ENCODE results near the gene MRPL9. TPM values are rescaled to one million over a fixed set of nuclear protein-coding genes. Genes with fewer than 3 reads are reported as not detected.

The MRPL9 gene
- total RNA-seq, 2 donors from 2014 or later: 86.3 to 98.0 TPM

DNA sequence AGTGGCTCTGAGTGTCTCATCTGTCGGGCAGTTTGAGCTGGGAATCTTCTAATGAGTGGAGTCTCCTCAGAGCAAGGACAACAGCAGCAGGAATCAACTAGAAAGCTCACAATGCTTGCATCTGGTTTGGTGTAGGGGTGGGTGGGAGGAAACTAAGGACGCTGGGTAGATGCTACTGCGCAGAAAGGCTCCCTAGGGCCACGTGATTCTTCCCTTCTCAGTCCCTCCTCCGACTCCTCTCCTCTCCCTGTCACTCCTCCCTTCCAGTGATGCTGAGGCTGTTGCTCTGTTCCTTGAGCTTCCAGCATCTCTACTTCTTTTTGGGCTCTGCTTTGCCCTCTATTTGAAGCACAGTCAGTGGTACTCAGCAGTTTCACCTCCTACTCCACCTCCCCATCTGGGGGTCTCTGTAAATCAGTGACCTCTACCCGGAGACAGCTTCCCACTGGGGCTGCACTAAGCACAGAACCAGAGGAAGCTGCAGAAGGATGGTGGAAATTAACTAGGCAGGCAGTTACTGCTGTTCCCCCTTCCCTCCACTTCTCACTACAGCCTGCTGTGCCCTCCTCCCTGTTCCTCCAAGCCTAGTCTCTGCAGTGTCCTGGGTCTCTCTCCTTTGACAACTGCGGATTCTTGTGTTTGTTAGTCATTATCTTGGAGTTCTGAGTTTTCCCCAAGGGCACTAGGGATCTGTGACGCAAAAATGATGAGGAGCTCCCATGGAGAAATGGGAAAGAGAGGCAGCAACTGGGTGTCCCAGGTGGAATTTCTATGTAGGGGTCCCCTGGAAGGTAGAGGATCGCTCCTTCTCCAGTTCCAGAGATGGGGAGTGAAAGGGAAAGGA is 36.1 kb upstream of the MRPL9 start:
- Histone ChIP-seq H3K4me3 (ENCODE audit: low read length) (no peak overlapping the region), H3K4me1 (ENCODE audit: control insufficient read depth, insufficient read depth, low read length) (no peaks in the 10 kb centered on the region), H3K27me3 (ENCODE audit: control insufficient read depth, insufficient read depth, low read length, poor library complexity, severe bottlenecking) (no peaks in the 10 kb centered on the region), H3K9me3 (ENCODE audit: control insufficient read depth, low read length) (no peaks in the 10 kb centered on the region), H3K27ac (ENCODE audit: low read depth, low read length) (no peak overlapping the region), H3K36me3 (ENCODE audit: control insufficient read depth, insufficient read depth, low read length) (no peaks in the 10 kb centered on the region), H3K9ac (ENCODE audit: extremely low read depth, low read length, poor library complexity, severe bottlenecking) (no peak overlapping the region)
- no peaks in the 10 kb centered on the region for H3K9me3 Mint-ChIP-seq
- H3K27me3 Mint-ChIP-seq (ENCODE audit: insufficient read depth): peaks cover 12% of the 10 kb centered on the region
- H3K4me3 Mint-ChIP-seq: no peak overlapping the region
- WGBS, 2 experiments (ENCODE audit: insufficient coverage in 1 of 2, insufficient read length in 1 of 2): 52 to 70% methylated on average over 7 to 9 of the region's 9 CpGs
- H3K36me3 Mint-ChIP-seq (ENCODE audit: low read depth): no peaks in the 10 kb centered on the region
- DNase-seq: no peak
- TF ChIP-seq, protein P1, sequence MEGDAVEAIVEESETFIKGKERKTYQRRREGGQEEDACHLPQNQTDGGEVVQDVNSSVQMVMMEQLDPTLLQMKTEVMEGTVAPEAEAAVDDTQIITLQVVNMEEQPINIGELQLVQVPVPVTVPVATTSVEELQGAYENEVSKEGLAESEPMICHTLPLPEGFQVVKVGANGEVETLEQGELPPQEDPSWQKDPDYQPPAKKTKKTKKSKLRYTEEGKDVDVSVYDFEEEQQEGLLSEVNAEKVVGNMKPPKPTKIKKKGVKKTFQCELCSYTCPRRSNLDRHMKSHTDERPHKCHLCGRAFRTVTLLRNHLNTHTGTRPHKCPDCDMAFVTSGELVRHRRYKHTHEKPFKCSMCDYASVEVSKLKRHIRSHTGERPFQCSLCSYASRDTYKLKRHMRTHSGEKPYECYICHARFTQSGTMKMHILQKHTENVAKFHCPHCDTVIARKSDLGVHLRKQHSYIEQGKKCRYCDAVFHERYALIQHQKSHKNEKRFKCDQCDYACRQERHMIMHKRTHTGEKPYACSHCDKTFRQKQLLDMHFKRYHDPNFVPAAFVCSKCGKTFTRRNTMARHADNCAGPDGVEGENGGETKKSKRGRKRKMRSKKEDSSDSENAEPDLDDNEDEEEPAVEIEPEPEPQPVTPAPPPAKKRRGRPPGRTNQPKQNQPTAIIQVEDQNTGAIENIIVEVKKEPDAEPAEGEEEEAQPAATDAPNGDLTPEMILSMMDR (conservative IDR thresholded peaks at IDR 0.05): no peak
- H3K4me1 Mint-ChIP-seq: no peaks in the 10 kb centered on the region
- H3K27ac Mint-ChIP-seq: no peak overlapping the region

DNA sequence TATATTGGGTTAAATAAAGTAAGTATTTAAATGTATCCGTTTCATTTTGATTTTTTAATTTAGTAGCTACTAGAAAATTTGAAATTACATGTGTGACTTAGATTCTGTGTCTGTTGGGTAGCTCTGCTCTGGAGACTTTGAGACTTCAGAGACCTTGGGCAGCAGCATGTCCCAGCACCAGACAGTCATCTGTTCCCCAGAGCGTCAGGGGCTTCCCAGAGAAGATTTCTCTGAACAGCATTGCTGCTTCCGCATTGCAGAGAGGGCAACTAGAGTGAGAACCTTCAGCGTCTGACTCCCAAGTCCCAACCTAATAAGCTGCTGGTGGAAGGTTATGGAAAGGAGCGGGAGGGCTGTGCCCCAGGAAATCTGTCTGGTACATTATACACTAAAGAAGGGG is 35.3 kb upstream of the MRPL9 start:
- Mint-ChIP-seq H3K36me3 (ENCODE audit: low read depth) (no peaks in the 10 kb centered on the region), H3K27me3 (ENCODE audit: insufficient read depth) (peaks cover 6% of the 10 kb centered on the region), H3K27ac (no peak overlapping the region), H3K9me3 (no peaks in the 10 kb centered on the region), H3K4me3 (no peak overlapping the region), H3K4me1 (no peaks in the 10 kb centered on the region)
- no peak for DNase-seq
- Histone ChIP-seq H3K9me3 (ENCODE audit: control insufficient read depth, low read length) (no peaks in the 10 kb centered on the region), H3K4me3 (ENCODE audit: low read length) (no peak overlapping the region), H3K27ac (ENCODE audit: low read depth, low read length) (no peak overlapping the region), H3K9ac (ENCODE audit: extremely low read depth, low read length, poor library complexity, severe bottlenecking) (no peak overlapping the region), H3K4me1 (ENCODE audit: control insufficient read depth, insufficient read depth, low read length) (no peaks in the 10 kb centered on the region), H3K27me3 (ENCODE audit: control insufficient read depth, insufficient read depth, low read length, poor library complexity, severe bottlenecking) (no peaks in the 10 kb centered on the region), H3K36me3 (ENCODE audit: control insufficient read depth, insufficient read depth, low read length) (no peaks in the 10 kb centered on the region)
- 83 to 92% methylated on average over 1 to 5 of the region's 5 CpGs for WGBS, 2 experiments (ENCODE audit: insufficient coverage in 1 of 2, insufficient read length in 1 of 2)
- TF ChIP-seq, protein P1 (conservative IDR thresholded peaks at IDR 0.05): no peak

DNA sequence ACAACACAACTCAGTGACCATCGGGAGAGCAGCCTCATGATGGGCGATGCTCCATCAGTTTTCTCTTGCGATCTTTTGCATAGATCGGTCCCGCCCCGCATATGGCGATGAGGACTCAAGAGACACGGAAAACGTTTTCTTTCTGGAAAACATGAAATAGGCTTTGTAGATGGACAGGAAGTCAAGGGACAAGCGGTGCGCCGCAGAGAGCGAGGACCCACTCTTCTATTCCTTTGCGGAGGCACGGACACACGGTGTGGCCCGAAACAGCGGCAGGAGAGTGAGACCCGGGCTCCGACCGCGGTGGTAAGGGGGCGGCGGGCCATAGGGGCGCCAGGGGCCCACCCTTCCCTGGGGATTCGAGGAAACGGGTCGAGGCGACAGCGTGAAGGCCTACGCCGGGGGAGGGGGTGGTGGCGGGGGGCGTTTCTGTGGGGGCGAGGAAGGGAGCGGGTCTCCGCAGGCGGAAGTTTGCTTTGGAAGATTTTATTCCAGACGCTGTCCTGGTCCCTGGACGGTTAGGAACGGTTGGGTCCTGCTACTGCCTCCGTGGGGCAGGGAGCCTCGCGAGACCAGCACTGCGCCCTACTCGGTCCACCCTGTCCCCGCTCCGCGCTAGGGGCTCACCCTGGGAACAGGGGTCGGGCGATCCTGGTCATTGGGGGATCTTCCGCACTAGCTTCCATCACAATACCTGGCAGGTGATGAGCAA is 27.8 kb upstream of the MRPL9 start:
- Mint-ChIP-seq H3K27ac (peak overlapping the region; percentile 86), H3K4me3 (peak overlapping the region; percentile 82), H3K4me1 (peaks cover 9% of the 10 kb centered on the region), H3K9me3 (no peaks in the 10 kb centered on the region), H3K27me3 (ENCODE audit: insufficient read depth) (no peaks in the 10 kb centered on the region), H3K36me3 (ENCODE audit: low read depth) (no peaks in the 10 kb centered on the region)
- no peaks in the 10 kb centered on the region for H3K9me3 ChIP-seq (ENCODE audit: control insufficient read depth, low read length)
- peak overlapping the region; percentile 49 for H3K9ac ChIP-seq (ENCODE audit: extremely low read depth, low read length, poor library complexity, severe bottlenecking)
- H3K27ac ChIP-seq (ENCODE audit: low read depth, low read length): peak overlapping the region; percentile 93
- no peaks in the 10 kb centered on the region for H3K36me3 ChIP-seq (ENCODE audit: control insufficient read depth, insufficient read depth, low read length)
- peak overlapping the region; percentile 100 for H3K4me3 ChIP-seq (ENCODE audit: low read length)
- H3K27me3 ChIP-seq (ENCODE audit: control insufficient read depth, insufficient read depth, low read length, poor library complexity, severe bottlenecking): peaks cover 7% of the 10 kb centered on the region
- H3K4me1 ChIP-seq (ENCODE audit: control insufficient read depth, insufficient read depth, low read length): no peaks in the 10 kb centered on the region
- TF ChIP-seq, protein P1 (conservative IDR thresholded peaks at IDR 0.05): no peak
- WGBS, 2 experiments (ENCODE audit: insufficient coverage in 1 of 2, insufficient read length in 1 of 2): 1% methylated on average over 17 to 52 of the region's 52 CpGs
- peak; percentile 67 for DNase-seq

All from endodermal cell (in vitro differentiated cells).